ENCODE results near the gene LCE3D. TPM values are rescaled to one million over a fixed set of nuclear protein-coding genes. Genes with fewer than 3 reads are reported as not detected.

Gene LCE3D
- total and polyA plus RNA-seq, 2 donors (not counting 1 experiment from before 2014, with no cell fraction given) = not detected

GRCh38 chr1:152546704-152547103 is 33.6 kb downstream of the LCE3D start:
- no peak overlapping the region for H3K4me2 ChIP-seq (replicated peaks; ENCODE audit: low read depth, low read length, poor library complexity, severe bottlenecking)
- no peaks in the 10 kb centered on the region for H3K36me3 ChIP-seq (replicated peaks in 1 of 2; ENCODE audit: control extremely low read depth in 1 of 2, control insufficient read depth in 1 of 2, extremely low read depth in 1 of 2, insufficient read depth in 2 of 2, low read length in 1 of 2)
- no peaks in the 10 kb centered on the region for H3K4me1 Mint-ChIP-seq
- WGBS (ENCODE audit: insufficient coverage) = 25% methylated on average over 1 of the region's 1 CpG
- POLR2A ChIA-PET = no interaction called here
- no peak overlapping the region for H3K27ac Mint-ChIP-seq
- H3K4me3 Mint-ChIP-seq = no peak overlapping the region
- no peak overlapping the region for H3K9ac ChIP-seq (ENCODE audit: low read length)
- no peaks in the 10 kb centered on the region for H3K27me3 ChIP-seq (replicated peaks in 1 of 4; ENCODE audit: control extremely low read depth in 1 of 4, control insufficient read depth in 3 of 4, insufficient read depth in 4 of 4, low read length in 3 of 4)
- H3K9me3 ChIP-seq (ENCODE audit: control extremely low read depth in 1 of 3, control insufficient read depth in 2 of 3, insufficient read depth in 1 of 3, low read length in 2 of 3) = peaks cover 0 to 6% (median 0%) of the 10 kb centered on the region in 3 donors
- no peaks in the 10 kb centered on the region for H3K9me3 Mint-ChIP-seq (ENCODE audit: insufficient read depth)
- DNase-seq = no peak
- H2AFZ ChIP-seq (ENCODE audit: insufficient read depth, low read depth, low read length, poor library complexity, severe bottlenecking) = no peak overlapping the region
- no peak for ATAC-seq (ENCODE audit: low read depth)
- peaks cover 21% of the 10 kb centered on the region for H3K27me3 Mint-ChIP-seq
- H3K79me2 ChIP-seq (ENCODE audit: control insufficient read depth, insufficient read depth, low read length) = no peaks in the 10 kb centered on the region
- no peak overlapping the region for H3K27ac ChIP-seq (ENCODE audit: low read length in 2 of 2)
- CTCF ChIA-PET = no interaction called here
- no peak for TF ChIP-seq CTCF (IDR thresholded peaks at IDR 0.05)
- TF ChIP-seq EZH2 (IDR thresholded peaks at IDR 0.05; ENCODE audit: borderline replicate concordance, insufficient read depth, low read depth, low read length, poor library complexity, severe bottlenecking) = no peak
- H4K20me1 ChIP-seq (ENCODE audit: control insufficient read depth, insufficient read depth, low read length, poor library complexity, severe bottlenecking) = no peaks in the 10 kb centered on the region
- H3K4me3 ChIP-seq (ENCODE audit: control extremely low read depth in 1 of 5, extremely low read depth in 1 of 5, insufficient read depth in 1 of 5, low read depth in 2 of 5, low read length in 4 of 5) = no peak overlapping the region
- intact Hi-C loops (cut with micrococcal nuclease) = no loop called here
- H3K4me1 ChIP-seq (ENCODE audit: control insufficient read depth in 2 of 2, insufficient read depth in 2 of 2, low read length in 2 of 2) = no peaks in the 10 kb centered on the region

GRCh38 chr1:152543820-152544219 is 36.5 kb downstream of the LCE3D start:
- no peak overlapping the region for H3K27ac ChIP-seq (ENCODE audit: low read length in 2 of 2)
- peaks cover 31% of the 10 kb centered on the region for H3K27me3 Mint-ChIP-seq
- ATAC-seq (ENCODE audit: low read depth) (no peak), DNase-seq (no peak)
- no peak overlapping the region for H2AFZ ChIP-seq (ENCODE audit: insufficient read depth, low read depth, low read length, poor library complexity, severe bottlenecking)
- H3K9me3 Mint-ChIP-seq (ENCODE audit: insufficient read depth) = no peaks in the 10 kb centered on the region
- TF ChIP-seq EZH2 (IDR thresholded peaks at IDR 0.05; ENCODE audit: borderline replicate concordance, insufficient read depth, low read depth, low read length, poor library complexity, severe bottlenecking) (no peak), CTCF (IDR thresholded peaks at IDR 0.05) (no peak)
- WGBS (ENCODE audit: insufficient coverage) = 50% methylated on average over 4 of the region's 4 CpGs
- H3K79me2 ChIP-seq (ENCODE audit: control insufficient read depth, insufficient read depth, low read length) = no peaks in the 10 kb centered on the region
- H3K9ac ChIP-seq (ENCODE audit: low read length) = no peak overlapping the region
- H3K27ac Mint-ChIP-seq = no peak overlapping the region
- no peaks in the 10 kb centered on the region for H3K4me1 Mint-ChIP-seq
- no peak overlapping the region for H3K4me3 Mint-ChIP-seq
- POLR2A ChIA-PET = no interaction called here
- no peaks in the 10 kb centered on the region for H4K20me1 ChIP-seq (ENCODE audit: control insufficient read depth, insufficient read depth, low read length, poor library complexity, severe bottlenecking)
- H3K9me3 ChIP-seq (ENCODE audit: control extremely low read depth in 1 of 3, control insufficient read depth in 2 of 3, insufficient read depth in 1 of 3, low read length in 2 of 3) = peaks cover 0 to 6% (median 0%) of the 10 kb centered on the region in 3 donors
- H3K4me1 ChIP-seq (ENCODE audit: control insufficient read depth in 2 of 2, insufficient read depth in 2 of 2, low read length in 2 of 2) = no peaks in the 10 kb centered on the region
- CTCF ChIA-PET = no interaction called here
- no peaks in the 10 kb centered on the region for H3K36me3 ChIP-seq (replicated peaks in 1 of 2; ENCODE audit: control extremely low read depth in 1 of 2, control insufficient read depth in 1 of 2, extremely low read depth in 1 of 2, insufficient read depth in 2 of 2, low read length in 1 of 2)
- intact Hi-C loops (cut with micrococcal nuclease) = no loop called here
- H3K27me3 ChIP-seq (replicated peaks in 1 of 4; ENCODE audit: control extremely low read depth in 1 of 4, control insufficient read depth in 3 of 4, insufficient read depth in 4 of 4, low read length in 3 of 4) = no peaks in the 10 kb centered on the region
- H3K4me3 ChIP-seq (ENCODE audit: control extremely low read depth in 1 of 5, extremely low read depth in 1 of 5, insufficient read depth in 1 of 5, low read depth in 2 of 5, low read length in 4 of 5) = no peak overlapping the region
- no peak overlapping the region for H3K4me2 ChIP-seq (replicated peaks; ENCODE audit: low read depth, low read length, poor library complexity, severe bottlenecking)
